ENCODE measurements around the gene SIAH1.

GRCh38 chr16:48432136-48432535 lies 46.9 kb upstream of the SIAH1 start:
- TF ChIP-seq POLR2A (IDR thresholded peaks at IDR 0.05; ENCODE audit: low read depth) (no peak), CTCF (IDR thresholded peaks at IDR 0.05) (no peak), POLR2AphosphoS5 (IDR thresholded peaks at IDR 0.05) (no peak), EP300 (IDR thresholded peaks at IDR 0.05) (no peak)
